SU-DHL-6 (cell line): Measurements from ENCODE around the gene BUD23.

Experiments
- EZH2phosphoT487 ChIP-seq: fragments of 200-600 bp; sonication (generic), shearing (Covaris generic); conservative IDR thresholded peaks from 2 replicates; pipeline ENCODE4 v1.6.1; 2018; ENCODE audit warnings: mild to moderate bottlenecking, antibody characterized with exemption, low read length, moderate library complexity, mixed read lengths
- TF ChIP-seq, protein P1 (sequence below): fragments of 200-600 bp; sonication (generic); IDR thresholded peaks from one replicate; pipeline ENCODE4 v1.5.1; 2017; ENCODE audit warnings: antibody characterized with exemption, mild to moderate bottlenecking, low read length, moderate library complexity; ENCODE audit not compliant: insufficient read depth, poor library complexity, severe bottlenecking

DNA sequence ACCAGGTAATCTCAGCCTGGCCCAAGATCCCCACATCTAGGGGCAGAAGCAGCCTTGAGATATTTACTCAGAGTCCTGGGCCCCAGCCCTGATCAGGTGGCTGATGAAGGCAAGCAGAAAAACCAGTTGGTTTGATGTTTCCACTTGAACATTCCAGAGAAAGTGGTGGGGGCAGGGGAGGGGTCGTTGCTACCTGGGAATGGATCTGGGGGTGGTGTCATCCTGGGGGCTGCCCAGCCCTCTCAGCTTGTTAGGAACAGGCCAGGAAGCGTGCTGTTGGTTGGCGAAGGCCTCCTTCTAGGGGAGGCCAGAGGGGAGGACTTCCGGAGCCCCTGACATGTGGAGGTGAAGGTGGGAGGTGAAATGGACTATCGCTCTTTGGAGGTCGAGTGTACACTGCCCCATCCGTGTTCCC, 58.9 kb downstream of the BUD23 start:
- TF ChIP-seq, protein P1, sequence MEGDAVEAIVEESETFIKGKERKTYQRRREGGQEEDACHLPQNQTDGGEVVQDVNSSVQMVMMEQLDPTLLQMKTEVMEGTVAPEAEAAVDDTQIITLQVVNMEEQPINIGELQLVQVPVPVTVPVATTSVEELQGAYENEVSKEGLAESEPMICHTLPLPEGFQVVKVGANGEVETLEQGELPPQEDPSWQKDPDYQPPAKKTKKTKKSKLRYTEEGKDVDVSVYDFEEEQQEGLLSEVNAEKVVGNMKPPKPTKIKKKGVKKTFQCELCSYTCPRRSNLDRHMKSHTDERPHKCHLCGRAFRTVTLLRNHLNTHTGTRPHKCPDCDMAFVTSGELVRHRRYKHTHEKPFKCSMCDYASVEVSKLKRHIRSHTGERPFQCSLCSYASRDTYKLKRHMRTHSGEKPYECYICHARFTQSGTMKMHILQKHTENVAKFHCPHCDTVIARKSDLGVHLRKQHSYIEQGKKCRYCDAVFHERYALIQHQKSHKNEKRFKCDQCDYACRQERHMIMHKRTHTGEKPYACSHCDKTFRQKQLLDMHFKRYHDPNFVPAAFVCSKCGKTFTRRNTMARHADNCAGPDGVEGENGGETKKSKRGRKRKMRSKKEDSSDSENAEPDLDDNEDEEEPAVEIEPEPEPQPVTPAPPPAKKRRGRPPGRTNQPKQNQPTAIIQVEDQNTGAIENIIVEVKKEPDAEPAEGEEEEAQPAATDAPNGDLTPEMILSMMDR: no peak
- TF ChIP-seq EZH2phosphoT487: no peak
